ENCODE results near the gene FAM186B.
A peak's percentile ranks its signal among the peaks of the same experiment; 100 is the strongest.

Gene FAM186B

GRCh38 chr12:49548822-49549648 is 56.4 kb downstream of the FAM186B start:
- in situ Hi-C loops (cut with HindIII; ENCODE audit: low sequenced_read_pairs) = no loop called here
- DNase-seq (ENCODE audit: low read depth) = no peak
- H3K4me3 ChIP-seq (ENCODE audit: low read depth, low read length) = peak overlapping the region; percentile 20
- TF ChIP-seq CTCF (IDR thresholded peaks at IDR 0.05; ENCODE audit: low read depth, low read length, missing control alignments) = peak; percentile 52

GRCh38 chr12:49548481-49548821 is 57.0 kb downstream of the FAM186B start:
- TF ChIP-seq CTCF (IDR thresholded peaks at IDR 0.05; ENCODE audit: low read depth, low read length, missing control alignments) = no peak

GRCh38 chr12:49547090-49547690 is 58.2 kb downstream of the FAM186B start:
- in situ Hi-C loops (cut with HindIII; ENCODE audit: low sequenced_read_pairs) = no loop called here
- TF ChIP-seq CTCF (IDR thresholded peaks at IDR 0.05; ENCODE audit: low read depth, low read length, missing control alignments) = no peak
- no peak for DNase-seq (ENCODE audit: low read depth)
- H3K4me3 ChIP-seq (ENCODE audit: low read depth, low read length) = no peak overlapping the region

More at GRCh38 chr12:49548481-49548821, 57.0 kb downstream of the FAM186B start:
- H3K4me3 ChIP-seq (ENCODE audit: low read depth, low read length) = peak overlapping the region; percentile 20
- in situ Hi-C loops (cut with HindIII; ENCODE audit: low sequenced_read_pairs) = no loop called here
- DNase-seq (ENCODE audit: low read depth) = no peak

- TF ChIP-seq CTCF (IDR thresholded peaks at IDR 0.05; ENCODE audit: low read depth, low read length, missing control alignments) = no peak
- DNase-seq (ENCODE audit: low read depth) = no peak
- in situ Hi-C loops (cut with HindIII; ENCODE audit: low sequenced_read_pairs) = no loop called here
- H3K4me3 ChIP-seq (ENCODE audit: low read depth, low read length) = no peak overlapping the region
Measured at GRCh38 chr12:49546481-49546880, 59.0 kb downstream of the FAM186B start.

- H3K4me3 ChIP-seq (ENCODE audit: low read depth, low read length) = no peak overlapping the region
- in situ Hi-C loops (cut with HindIII; ENCODE audit: low sequenced_read_pairs) = no loop called here
- no peak for DNase-seq (ENCODE audit: low read depth)
- TF ChIP-seq CTCF (IDR thresholded peaks at IDR 0.05; ENCODE audit: low read depth, low read length, missing control alignments) = no peak
Measured at GRCh38 chr12:49545815-49546214, 59.6 kb downstream of the FAM186B start.

- no peak overlapping the region for H3K4me3 ChIP-seq (ENCODE audit: low read depth, low read length)
- no peak for TF ChIP-seq CTCF (IDR thresholded peaks at IDR 0.05; ENCODE audit: low read depth, low read length, missing control alignments)
- in situ Hi-C loops (cut with HindIII; ENCODE audit: low sequenced_read_pairs) = no loop called here
- no peak for DNase-seq (ENCODE audit: low read depth)
Measured at GRCh38 chr12:49543914-49544815, 61.3 kb downstream of the FAM186B start.
